GM21619 (cell line): Measurements from ENCODE around the gene TRMT2B.
"Not testable (repeated sequence)": the region's sequence is repeated elsewhere in the genome, so short reads cannot be mapped to it uniquely, and the experiment has no call there.

Experiments
- ATAC-seq: cut with Tn5 transposase; IDR thresholded peaks from one replicate; pipeline ENCODE4 v1.9.1; 2021; ENCODE audit not compliant: unreplicated experiment

Gene TRMT2B, protein sequence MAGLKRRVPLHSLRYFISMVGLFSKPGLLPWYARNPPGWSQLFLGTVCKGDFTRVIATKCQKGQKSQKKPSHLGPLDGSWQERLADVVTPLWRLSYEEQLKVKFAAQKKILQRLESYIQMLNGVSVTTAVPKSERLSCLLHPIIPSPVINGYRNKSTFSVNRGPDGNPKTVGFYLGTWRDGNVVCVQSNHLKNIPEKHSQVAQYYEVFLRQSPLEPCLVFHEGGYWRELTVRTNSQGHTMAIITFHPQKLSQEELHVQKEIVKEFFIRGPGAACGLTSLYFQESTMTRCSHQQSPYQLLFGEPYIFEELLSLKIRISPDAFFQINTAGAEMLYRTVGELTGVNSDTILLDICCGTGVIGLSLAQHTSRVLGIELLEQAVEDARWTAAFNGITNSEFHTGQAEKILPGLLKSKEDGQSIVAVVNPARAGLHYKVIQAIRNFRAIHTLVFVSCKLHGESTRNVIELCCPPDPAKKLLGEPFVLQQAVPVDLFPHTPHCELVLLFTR

DNA sequence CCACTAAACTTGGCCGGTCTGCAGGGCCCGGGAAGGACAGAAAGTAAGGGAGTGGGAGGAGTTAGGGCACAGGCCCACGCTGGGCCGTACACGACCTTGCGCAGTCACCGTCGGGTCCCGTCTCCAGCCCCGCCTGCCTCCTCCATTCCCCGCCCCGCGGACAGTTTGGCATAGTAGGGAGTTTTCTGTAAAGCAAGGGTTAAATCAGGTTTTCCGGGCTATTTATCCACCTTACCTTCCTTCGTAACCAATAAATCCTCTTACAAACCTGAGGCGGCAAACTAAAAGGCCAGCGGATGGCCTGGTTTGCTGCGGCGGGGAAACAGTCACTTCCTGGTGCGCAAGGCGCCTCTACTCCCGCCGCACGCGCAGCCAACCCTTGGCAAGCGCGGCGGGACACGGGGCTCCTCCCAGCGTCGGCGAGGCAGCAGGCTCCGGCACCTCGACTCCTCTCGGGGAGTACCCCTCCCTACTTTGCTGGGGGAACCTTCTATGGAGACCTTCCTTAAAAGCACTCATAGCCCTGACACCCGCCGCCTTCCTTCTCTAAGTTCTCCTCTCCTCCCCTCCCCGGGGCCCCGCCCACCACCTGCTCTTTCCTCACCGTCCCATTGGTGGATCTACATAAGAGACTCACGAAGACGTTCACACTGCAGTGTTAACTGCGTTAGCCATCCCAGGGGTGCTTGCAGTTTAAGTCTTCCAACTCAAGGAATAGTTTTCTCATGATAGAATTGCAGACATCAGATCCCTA is at the start of gene TRMT2B:
TRMT2B (minus strand) TSS at position 563 of the 754 bp plus-strand sequence. CDS start 9,822 bp downstream, outside the sequence.
- ATAC-seq: peak; percentile 93

DNA sequence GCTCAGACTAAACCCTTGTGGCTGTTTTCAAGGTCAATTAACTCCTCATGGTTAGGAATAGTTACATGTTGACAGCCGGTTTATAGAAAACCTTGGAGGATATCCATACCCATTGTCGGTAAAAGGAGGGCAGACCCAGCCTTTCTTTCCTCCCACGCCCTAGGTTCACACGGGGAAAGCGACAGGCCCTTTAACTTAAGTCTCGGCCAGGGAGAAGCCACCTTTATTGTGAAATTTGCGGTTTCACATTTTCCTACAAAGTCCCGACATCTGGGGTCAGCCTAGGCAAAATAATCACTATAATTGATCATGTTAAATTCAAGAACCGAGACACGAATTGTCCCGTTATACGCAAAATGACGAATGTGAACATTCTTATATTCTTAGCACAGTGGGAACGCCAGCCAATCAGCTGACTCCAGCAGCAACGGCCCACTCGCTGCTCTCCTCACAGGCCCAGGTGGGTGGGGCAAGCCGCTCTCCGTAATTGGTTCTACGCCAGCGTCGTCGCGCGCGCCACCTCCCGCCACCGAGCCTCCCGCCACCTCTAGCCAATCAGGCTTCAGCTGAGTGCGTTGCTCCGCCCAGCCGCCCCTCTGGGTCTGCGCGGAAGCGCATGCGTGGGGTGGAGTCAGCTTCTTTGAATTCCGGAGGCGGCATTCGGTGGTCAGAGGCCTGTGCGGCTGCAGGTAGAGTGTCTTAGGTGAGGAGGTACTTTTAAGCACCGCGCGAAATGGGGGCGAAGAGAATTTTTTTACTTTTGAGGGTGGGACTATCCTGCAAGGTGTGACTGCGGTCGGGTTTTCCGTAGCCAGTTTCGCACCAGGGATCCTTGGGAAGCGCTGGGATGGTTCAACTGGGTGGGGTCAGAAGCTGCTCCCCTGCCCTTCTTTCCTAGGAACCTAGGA is 45.9 kb upstream of the TRMT2B start, which contains the start of gene CENPI:
CENPI (plus strand) TSS at position 659 of the 908 bp plus-strand sequence. CDS start 2,867 bp downstream, outside the sequence.
- ATAC-seq: peak; percentile 100

GRCh38 chrX:101091817-101092216 is 39.9 kb upstream of the TRMT2B start:
- no peak for ATAC-seq

DNA sequence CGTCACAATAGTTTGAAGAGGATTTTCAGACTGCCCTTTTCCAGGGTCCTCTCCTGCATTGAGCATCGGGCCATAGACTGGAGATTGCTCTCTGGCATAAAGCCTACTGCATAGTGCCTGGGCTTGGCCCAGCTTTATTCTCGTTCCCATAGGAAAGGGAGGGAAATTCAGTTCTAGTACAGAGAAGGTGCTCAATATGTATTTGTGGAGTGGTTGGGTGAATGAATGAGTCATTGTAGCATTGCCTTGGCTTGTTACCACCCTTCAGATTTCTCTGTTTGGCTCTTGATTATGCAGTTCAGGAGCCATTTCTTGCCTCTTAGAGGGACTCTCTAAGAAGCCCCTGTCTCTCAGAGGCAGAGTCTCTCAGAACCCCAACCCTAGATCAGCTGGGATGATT is 29.3 kb upstream of the TRMT2B start:
- no peak for ATAC-seq

GRCh38 chrX:101080326-101081124 is 28.6 kb upstream of the TRMT2B start:
- ATAC-seq: no peak

- ATAC-seq: no peak
Measured at GRCh38 chrX:101079736-101080270, 27.9 kb upstream of the TRMT2B start.

- ATAC-seq: no peak
Measured at GRCh38 chrX:101078716-101079598, 27.0 kb upstream of the TRMT2B start, which contains the start of gene TMEM35A. TMEM35A (plus strand) TSS chrX:101078879; CDS start chrX:101079003, 124 bp downstream.

- no peak for ATAC-seq
Measured at GRCh38 chrX:101071582-101071981, 19.7 kb upstream of the TRMT2B start.

DNA sequence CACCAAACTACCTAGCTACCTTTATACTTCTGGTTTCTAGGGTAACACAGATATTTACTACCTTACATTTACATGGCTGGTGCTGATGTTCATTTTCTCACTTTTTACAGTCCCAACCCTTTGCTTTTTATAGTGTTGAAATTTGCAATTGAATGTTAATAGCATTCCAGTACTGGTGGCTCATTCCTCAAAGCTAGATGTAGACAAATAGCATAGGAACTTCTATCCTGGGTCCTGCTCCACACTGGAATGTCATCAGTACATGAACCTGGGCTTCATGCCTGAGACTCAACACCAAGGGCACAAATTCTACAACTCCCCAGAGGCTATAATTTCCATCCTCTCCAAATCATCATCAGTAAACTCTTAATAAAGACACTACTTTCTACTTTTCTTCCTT is 10.3 kb upstream of the TRMT2B start:
- no peak for ATAC-seq

DNA sequence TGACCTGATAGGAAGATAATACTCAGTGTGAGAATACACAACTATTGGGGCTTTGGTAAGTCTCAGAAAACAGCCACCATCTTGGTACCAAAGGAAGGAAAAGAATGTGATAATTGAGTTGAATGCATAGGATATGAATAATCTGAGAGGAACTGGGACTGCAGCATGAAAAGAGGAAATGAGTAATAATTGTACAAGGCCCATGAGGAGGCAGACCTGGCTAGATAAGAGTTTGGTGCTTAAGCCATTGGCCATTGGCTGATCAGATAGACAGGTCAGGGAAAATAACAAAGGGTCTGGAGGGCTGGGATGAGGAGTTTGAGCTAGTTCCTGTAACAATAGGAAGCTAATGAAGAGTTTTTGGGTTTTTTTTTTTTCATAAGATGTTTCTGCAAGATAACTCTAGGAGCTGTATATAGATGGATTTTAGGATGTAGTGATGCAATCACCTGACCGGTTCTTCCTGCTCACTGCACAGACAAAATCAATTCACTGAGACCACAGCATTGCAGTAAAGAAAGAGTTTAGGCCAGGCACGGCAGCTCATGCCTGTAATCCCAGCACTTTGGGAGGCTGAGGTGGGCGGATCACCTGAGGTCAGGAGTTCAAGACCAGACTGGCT is 5.3 kb upstream of the TRMT2B start:
- ATAC-seq: peak; percentile 86

DNA sequence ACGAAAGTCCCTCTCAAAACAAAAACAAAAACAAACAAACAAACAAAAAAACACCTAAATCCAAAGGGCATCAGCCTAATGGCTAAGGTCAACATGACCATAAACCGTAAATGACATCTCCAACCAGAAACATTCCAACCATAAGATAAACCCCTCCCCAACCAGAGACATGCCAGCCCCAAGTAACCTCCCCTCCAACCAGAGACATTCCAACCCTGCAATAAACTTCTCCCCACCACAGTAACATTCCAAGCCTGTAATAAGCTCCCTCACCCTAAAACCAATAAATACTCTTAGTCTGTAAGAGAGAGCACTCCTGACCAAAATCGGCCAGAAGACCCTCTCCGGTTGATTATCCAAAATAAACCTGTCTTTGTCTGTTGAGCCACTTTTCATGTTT is 4.6 kb upstream of the TRMT2B start:
- ATAC-seq: not testable (repeated sequence)

DNA sequence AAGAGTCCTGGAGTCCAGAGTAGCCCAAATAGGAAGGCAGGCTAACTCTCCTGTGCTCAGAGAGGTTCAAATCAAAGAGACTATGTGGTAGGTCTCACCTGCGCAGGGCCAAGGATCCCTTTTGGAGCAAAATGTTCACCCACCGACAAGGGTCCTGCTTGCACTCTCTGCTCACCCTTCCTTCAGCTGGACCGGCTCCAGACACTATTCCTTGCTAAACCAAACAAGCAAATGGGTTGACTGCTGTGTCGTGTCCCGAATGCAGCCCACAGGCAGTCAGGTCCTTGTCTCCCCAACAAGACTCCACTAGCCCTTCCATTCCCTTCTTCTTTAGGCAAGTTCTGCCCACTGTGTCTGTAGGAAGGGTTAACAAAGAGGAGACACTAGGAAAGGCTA is 760 bp downstream of the TRMT2B start:
- peak; percentile 5 for ATAC-seq

- no peak for ATAC-seq
Measured at GRCh38 chrX:101040197-101040596, 11.7 kb downstream of the TRMT2B start.

GRCh38 chrX:101037231-101037630 is 14.7 kb downstream of the TRMT2B start:
- no peak for ATAC-seq

GRCh38 chrX:101029665-101030064 is 22.2 kb downstream of the TRMT2B start:
- ATAC-seq: no peak

GRCh38 chrX:101028562-101028961 is 23.3 kb downstream of the TRMT2B start:
- no peak for ATAC-seq

DNA sequence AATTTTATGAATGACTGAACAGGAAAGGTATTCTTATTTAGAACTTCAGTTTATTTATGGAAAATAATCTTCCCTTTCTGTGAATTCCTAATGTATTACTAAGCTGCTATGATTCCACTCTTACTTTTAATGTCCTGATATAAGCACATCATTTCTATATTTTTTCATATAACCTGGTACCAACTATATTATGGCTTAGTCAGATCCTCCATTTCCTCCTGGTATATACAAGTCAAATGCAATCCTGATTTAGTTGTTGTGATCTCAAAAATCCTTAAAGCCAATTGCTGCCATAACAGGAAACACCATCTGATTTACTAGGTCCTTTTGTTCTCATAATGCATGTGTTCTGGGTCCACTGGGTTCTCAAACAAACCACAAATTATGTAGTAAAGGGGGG is 26.8 kb downstream of the TRMT2B start:
- no peak for ATAC-seq

DNA sequence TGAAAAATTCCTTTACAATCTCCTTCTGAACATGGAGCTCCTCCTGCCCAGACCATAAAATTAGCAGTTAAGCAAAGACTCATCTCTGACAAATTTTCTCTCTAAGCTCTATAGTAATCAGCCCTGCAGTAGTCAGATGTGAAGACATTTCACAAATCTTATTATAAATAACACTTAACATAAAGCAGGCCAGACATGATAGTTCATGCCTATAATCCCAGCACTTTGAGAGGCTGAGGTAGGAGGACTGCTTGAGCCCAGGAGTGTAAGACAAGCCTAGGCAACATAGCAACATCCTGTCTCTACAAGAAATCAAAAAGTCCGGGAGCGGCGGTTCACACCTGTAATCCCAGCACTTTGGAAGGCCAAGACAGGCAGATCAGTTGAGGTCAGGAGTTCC is 29.9 kb downstream of the TRMT2B start:
- ATAC-seq: no peak
